ENCODE data around the gene TSPAN17.
"Not testable (repeated sequence)": the region's sequence is repeated elsewhere in the genome, so short reads cannot be mapped to it uniquely, and the experiment has no call there.

TSPAN17 gene, protein sequence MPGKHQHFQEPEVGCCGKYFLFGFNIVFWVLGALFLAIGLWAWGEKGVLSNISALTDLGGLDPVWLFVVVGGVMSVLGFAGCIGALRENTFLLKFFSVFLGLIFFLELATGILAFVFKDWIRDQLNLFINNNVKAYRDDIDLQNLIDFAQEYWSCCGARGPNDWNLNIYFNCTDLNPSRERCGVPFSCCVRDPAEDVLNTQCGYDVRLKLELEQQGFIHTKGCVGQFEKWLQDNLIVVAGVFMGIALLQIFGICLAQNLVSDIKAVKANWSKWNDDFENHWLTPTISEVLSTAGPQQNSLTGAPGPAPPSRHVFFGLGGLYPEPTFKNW

GRCh38 chr5:176647030-176647842, at the start of gene TSPAN17:
Gene TSPAN17, plus strand, starts transcription at chr5:176647484. Its CDS starts 132 bp downstream, at chr5:176647616.
- DNase-seq (ENCODE audit: low read depth): peak; percentile 99

GRCh38 chr5:176599749-176600430, 47.4 kb upstream of the TSPAN17 start:
- not testable (repeated sequence) for DNase-seq (ENCODE audit: low read depth)

DNA sequence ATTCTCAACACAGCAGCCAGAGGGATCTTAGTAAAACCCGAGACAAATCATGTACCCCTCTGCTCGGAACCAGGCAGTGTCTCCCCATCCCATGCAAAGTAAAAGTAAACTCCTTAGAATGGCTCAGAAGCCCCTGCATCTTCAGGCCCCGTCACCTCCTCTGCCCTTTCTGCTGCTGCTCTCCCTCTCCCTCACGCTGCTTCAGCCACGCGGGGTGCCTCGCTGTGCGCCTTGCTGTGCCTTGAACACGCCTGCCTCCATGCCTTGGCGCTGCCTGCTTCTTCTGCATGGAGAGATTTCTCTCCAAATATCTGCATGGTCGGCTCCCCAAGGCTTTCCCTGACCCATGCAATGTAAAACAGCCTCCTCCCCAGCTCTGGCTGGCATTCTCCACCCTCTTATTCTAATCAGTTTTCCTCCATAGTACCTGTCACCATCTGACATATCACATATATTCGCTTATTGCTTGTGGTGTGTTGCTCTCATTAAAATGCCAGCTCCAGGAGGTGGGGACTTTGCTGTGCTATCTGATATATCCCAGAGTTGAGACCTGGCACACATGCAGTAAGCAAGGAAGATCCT, 45.3 kb upstream of the TSPAN17 start:
- no peak for DNase-seq (ENCODE audit: low read depth)

- DNase-seq (ENCODE audit: low read depth): no peak
Observed at GRCh38 chr5:176603091-176603490, 44.2 kb upstream of the TSPAN17 start.

GRCh38 chr5:176606032-176606431, 41.3 kb upstream of the TSPAN17 start:
- no peak for DNase-seq (ENCODE audit: low read depth)

DNA sequence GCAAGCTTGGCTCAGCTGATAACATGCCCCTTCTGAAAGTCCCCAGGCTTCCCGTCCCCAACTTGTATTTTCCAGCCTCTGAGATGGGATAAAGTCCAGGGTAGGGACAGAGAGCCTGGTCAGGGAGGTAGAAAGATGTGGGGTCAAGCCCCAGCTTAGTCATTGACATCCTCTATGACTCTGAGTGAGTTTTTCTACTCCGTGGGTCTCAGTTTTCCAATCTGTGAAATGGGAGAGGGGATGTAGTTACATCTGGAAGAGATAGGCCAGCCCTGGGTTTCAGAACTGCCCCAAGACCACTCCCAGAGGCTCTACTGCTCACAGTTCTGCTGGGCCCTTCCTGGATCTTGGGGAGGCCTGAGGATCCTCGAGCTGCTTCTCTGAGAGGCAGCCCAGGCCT, 40.4 kb upstream of the TSPAN17 start:
- no peak for DNase-seq (ENCODE audit: low read depth)

DNA sequence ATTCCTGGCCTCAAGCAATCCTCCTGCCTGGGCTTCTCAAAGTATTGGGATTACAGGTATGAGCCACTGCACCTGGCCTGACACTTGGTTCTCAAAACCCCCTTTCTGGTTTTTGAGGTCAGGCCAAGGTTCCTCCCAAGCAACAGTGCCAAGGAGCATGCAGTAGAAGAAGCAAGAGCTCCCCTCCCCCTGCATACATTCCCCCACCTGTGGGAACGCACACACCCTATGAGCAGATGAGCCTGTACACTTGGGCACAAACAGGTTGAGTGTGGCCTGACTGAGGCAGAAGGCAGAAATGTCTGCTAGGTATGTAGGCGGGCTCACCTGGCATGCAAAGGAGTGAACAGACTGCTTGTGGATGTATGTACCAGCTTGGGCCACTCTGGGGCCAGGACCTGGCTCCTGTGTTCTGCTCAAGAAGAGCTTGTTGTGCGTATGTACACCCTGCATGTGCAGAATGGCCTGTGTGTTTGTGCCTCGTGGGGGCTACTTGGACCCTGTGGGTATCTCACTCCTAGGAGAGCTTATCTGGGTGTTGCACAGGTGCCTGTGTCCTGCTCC, 39.1 kb upstream of the TSPAN17 start:
- DNase-seq (ENCODE audit: low read depth): no peak

- DNase-seq (ENCODE audit: low read depth): no peak
Observed at GRCh38 chr5:176608937-176609723, 38.2 kb upstream of the TSPAN17 start.

GRCh38 chr5:176609724-176610434, 37.4 kb upstream of the TSPAN17 start, which contains the start of gene GPRIN1:
Gene GPRIN1, minus strand, starts transcription at chr5:176610156. Its CDS starts 10,322 bp downstream, at chr5:176599834.
- peak; percentile 28 for DNase-seq (ENCODE audit: low read depth)

DNA sequence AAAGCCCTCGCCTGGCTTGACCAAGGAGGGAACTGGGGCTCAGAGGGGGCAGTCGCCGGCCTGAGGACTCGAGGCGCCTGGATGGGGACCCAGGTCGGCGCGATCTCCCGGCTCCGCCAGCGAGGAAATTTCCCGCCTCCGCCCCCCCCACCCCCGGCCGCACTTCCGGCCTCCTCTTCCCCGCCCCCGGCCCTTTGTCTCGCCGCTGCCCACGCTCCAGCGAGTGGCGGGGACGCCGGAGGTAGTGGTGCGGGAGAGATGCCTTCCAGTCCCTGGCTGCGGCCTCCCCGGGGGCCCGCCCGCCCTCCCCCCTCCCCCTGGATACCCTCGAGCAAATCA, 36.9 kb upstream of the TSPAN17 start:
- no peak for DNase-seq (ENCODE audit: low read depth)

GRCh38 chr5:176611435-176611834, 35.8 kb upstream of the TSPAN17 start:
- no peak for DNase-seq (ENCODE audit: low read depth)

GRCh38 chr5:176612008-176612407, 35.3 kb upstream of the TSPAN17 start:
- DNase-seq (ENCODE audit: low read depth): no peak

DNA sequence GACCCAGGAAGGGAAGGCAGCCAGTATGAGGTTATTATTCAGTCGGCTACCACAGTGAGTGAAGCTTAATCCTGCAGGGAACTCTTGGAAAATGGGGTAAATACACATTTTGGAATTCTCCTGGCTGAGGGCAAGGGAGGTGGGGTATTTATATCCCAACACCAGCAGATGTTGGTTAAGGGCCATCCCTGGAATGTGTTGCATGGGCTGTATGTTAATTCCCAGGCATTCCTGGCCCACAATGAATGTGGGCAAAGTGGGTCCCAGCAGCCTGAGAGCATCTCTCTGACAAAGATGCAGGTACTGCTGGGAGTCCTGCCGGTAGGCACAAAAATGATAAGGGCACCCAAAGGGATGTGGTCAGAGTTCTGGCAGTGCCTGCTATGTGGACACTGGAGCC, 34.4 kb upstream of the TSPAN17 start:
- no peak for DNase-seq (ENCODE audit: low read depth)

GRCh38 chr5:176614805-176615478, 32.3 kb upstream of the TSPAN17 start:
- no peak for DNase-seq (ENCODE audit: low read depth)

DNA sequence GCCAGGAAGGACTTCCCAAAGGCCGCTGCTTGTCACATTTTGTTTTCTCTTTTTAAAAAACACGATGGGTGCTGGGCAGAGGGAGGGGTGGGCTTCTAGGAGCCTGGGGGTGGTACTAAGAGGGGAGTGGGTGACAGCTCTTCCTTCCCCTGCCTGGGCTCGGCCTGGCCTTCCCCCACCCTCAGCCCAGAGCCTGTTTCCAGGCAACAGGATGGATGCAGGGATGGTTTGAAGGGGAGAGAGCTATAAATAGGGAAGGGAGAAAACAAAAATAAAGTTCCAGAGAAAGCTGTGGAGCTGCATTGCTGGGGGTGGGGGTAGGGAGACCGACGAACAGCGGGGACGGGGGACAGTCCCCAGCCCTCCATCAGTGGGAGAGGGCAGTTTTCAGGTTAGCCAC, 30.8 kb upstream of the TSPAN17 start:
- no peak for DNase-seq (ENCODE audit: low read depth)

DNA sequence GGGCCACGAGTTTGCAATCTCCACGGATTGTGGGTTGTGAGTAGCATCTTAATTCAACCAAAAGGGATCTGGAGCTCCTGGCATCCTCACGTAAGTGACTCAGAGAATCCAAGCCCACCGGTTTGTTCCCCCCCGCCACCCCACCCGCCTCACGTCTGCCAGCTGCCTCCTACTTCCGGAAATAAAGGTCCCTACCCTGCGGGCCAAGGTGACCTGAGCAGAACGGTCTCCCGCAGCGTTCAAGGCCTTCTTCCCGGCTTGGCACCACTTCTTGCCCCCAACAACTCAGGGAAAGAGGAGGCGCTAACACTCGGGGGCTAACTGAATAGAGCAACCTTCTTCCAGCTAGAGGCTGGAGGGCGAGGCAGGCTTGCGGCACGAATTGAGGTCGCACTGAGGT, 28.5 kb upstream of the TSPAN17 start:
- DNase-seq (ENCODE audit: low read depth): no peak

DNA sequence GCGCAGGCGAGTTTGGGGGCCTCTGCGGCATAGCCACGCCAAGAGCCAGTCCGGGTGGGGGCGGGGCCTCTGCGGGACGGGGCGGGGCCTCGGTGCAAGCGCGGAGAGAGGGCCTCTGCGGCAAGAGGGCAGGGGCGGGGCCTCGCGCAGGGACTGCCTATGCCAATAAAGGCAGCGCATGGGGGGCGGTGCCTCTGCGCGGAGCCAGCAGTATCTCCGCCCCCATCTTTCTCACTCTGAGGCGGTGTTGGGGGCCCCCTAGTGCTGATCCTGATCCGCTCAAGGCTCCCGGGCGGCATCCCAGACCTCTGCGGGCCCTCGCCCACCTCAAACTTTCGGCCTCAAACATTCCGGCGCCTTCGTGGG, 28.1 kb upstream of the TSPAN17 start:
- peak; percentile 71 for DNase-seq (ENCODE audit: low read depth)

DNA sequence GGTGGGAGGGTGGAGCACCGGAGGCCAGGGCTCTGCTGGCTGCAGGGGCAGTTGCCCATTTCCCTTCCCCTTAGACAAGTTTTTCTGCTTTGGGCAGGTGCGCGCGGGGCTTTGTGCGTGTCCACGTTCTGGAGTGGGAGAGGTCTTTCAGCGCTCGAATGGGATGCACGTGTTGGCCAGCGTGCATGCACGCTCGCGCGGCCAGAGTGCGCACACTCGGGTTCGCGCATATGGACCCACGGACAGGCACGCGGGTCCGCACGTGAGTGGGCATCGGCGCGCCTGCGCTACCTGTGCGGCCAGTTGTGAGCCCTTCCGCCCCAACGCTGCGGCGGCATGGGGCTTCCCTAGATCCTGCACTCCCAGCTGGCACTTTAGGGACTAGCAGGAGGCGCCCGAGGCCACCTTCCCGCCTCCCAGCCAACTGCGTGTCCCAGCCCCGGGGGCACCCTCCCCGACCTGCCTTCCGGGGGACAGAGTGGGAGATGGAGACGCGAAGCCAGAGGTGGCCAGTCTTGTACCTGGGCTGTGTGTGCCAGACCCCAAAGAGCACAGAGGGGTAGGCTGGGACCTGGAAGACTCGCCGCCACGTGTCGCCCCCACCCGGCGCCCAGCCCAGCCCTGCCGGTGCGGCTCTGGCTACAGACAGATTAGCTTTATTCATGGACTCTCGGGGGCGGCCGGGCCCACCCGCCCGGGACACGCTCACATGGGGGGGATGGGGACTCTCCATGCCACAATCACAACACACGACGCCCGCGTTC, 27.5 kb upstream of the TSPAN17 start:
- DNase-seq (ENCODE audit: low read depth): no peak

DNA sequence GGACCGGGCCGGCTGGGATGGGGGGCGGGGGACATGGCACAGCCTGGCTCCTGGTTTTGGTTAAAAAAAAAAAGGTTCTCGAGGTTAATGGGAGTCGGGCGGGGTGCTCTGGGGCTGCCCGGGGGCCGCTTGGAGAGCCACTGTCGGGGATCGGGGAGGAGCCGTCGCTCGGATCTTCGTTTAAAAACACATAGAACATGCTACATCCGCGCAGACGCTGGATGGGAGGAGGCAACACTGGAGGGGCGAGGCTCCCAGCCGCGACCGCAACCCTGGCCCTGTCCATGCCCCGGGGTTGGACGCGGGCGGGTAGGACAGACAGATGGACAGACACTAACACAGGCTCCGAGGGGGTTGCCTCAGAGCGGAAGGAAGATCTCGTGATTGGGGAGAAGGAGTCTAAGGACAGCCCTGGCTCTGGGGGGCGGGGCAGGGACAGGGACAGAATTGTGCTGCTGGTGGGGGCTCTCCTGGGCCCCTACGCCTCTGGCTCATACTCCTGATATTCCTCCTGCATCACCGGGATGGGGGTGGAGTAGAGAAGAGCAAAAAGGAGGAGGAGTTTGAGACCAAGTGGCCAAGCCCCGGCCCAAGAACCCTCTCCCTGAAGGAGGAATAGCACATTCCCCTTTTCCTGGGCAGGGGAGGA, 26.8 kb upstream of the TSPAN17 start:
- DNase-seq (ENCODE audit: low read depth): no peak

Data from stimulated activated CD8-positive, alpha-beta memory T cell treated with anti-CD3 and anti-CD28 coated beads, Interleukin-7, amount 100 ng/mL, for 24 hours (primary cell).